ENCODE measurements around the gene STAT2. TPM values are rescaled to one million over a fixed set of nuclear protein-coding genes. Genes with fewer than 3 reads are reported as not detected.

STAT2 gene
- total and polyA plus RNA-seq, 2 of the 4 experiments (the other 2 are of a cell fraction) = 99.3 to 182 TPM

DNA sequence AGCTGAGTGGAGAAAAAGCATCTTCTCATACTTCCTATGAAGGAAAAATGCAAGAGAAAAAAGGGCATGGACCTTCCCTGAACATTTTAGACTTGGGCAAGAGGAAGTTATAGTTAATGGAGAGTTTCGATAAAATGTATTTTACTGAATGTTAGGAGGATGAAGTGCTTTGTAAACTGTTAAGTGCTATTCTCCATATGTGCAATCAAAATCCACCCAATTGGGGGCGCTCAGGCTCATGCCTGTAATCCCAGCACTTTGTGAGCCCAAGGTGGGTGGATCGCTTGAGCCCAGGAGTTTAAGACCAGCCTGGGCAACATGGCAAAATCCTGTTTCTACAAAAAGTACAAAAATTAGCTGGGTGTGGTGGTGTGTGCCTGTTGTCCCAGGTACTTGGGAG lies 42.2 kb downstream of the STAT2 start:
- peaks cover 6 to 21% of the 10 kb centered on the region in 2 experiments for H3K79me1 ChIP-seq (ENCODE audit: low read depth in 1 of 2, low read length in 2 of 2)
- H2BK5ac ChIP-seq (ENCODE audit: low read depth, low read length, poor library complexity, severe bottlenecking) = no peak overlapping the region
- no peak overlapping the region for H2BK15ac ChIP-seq (ENCODE audit: low read depth, low read length)
- BruUV-seq (replicated peaks) = no TSS peak
- no peak overlapping the region for H2BK20ac ChIP-seq (ENCODE audit: low read depth, low read length)
- no peak overlapping the region for H3K56ac ChIP-seq (ENCODE audit: extremely low read depth, insufficient read depth, low read length)
- TF ChIP-seq POLR2A (IDR thresholded peaks at IDR 0.05; ENCODE audit: low read depth, low read length) = no peak
- no peak for TF ChIP-seq RAD21 (IDR thresholded peaks at IDR 0.05; ENCODE audit: low read length)
- TF ChIP-seq FOS (IDR thresholded peaks at IDR 0.05; ENCODE audit: low read depth, low read length) = no peak
- TF ChIP-seq SMC3 (IDR thresholded peaks at IDR 0.05; ENCODE audit: low read depth, low read length) = no peak
- no peak for TF ChIP-seq RFX5 (IDR thresholded peaks at IDR 0.05; ENCODE audit: low read depth, low read length)
- no peak for TF ChIP-seq BHLHE40 (IDR thresholded peaks at IDR 0.05; ENCODE audit: low read depth, low read length)
- TF ChIP-seq MAZ (IDR thresholded peaks at IDR 0.05; ENCODE audit: borderline replicate concordance, low read depth, low read length) = no peak
- no peak for TF ChIP-seq CEBPB (IDR thresholded peaks at IDR 0.05; ENCODE audit: low read depth, low read length)
- TF ChIP-seq, protein P1, sequence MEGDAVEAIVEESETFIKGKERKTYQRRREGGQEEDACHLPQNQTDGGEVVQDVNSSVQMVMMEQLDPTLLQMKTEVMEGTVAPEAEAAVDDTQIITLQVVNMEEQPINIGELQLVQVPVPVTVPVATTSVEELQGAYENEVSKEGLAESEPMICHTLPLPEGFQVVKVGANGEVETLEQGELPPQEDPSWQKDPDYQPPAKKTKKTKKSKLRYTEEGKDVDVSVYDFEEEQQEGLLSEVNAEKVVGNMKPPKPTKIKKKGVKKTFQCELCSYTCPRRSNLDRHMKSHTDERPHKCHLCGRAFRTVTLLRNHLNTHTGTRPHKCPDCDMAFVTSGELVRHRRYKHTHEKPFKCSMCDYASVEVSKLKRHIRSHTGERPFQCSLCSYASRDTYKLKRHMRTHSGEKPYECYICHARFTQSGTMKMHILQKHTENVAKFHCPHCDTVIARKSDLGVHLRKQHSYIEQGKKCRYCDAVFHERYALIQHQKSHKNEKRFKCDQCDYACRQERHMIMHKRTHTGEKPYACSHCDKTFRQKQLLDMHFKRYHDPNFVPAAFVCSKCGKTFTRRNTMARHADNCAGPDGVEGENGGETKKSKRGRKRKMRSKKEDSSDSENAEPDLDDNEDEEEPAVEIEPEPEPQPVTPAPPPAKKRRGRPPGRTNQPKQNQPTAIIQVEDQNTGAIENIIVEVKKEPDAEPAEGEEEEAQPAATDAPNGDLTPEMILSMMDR (conservative IDR thresholded peaks at IDR 0.05; ENCODE audit: low read depth, low read length) = no peak
- no peak for TF ChIP-seq CHD1 (IDR thresholded peaks at IDR 0.05; ENCODE audit: low read depth, low read length)
- no peak for TF ChIP-seq MXI1 (IDR thresholded peaks at IDR 0.05; ENCODE audit: borderline replicate concordance, low read depth, low read length)
- TF ChIP-seq, protein P2, sequence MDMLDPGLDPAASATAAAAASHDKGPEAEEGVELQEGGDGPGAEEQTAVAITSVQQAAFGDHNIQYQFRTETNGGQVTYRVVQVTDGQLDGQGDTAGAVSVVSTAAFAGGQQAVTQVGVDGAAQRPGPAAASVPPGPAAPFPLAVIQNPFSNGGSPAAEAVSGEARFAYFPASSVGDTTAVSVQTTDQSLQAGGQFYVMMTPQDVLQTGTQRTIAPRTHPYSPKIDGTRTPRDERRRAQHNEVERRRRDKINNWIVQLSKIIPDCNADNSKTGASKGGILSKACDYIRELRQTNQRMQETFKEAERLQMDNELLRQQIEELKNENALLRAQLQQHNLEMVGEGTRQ (IDR thresholded peaks at IDR 0.05; ENCODE audit: low read depth, low read length) = no peak
- no peak for TF ChIP-seq RCOR1 (IDR thresholded peaks at IDR 0.05; ENCODE audit: insufficient replicate concordance, low read length)
- TF ChIP-seq NFE2L2 (IDR thresholded peaks at IDR 0.05; ENCODE audit: low read depth, low read length) = no peak
- no peak for TF ChIP-seq MAFK (IDR thresholded peaks at IDR 0.05; ENCODE audit: low read depth, low read length)
- no peak for TF ChIP-seq ELK1 (IDR thresholded peaks at IDR 0.05; ENCODE audit: borderline replicate concordance, low read depth, low read length)
- intact Hi-C loops (cut with micrococcal nuclease) = loop anchor here (5.0 kb wide), 1 partner anchor 145 kb away; no protein-coding TSS in a partner anchor
- no peak overlapping the region for H4K91ac ChIP-seq (ENCODE audit: insufficient read depth, low read depth, low read length)
- ChIA-PET POLR2A (ENCODE audit: unreplicated experiment) (no interaction called here), CTCF (no interaction called here)
- H3K4ac ChIP-seq (ENCODE audit: low read depth, low read length) = no peak overlapping the region
- no peak overlapping the region for H3K4me2 ChIP-seq (ENCODE audit: low read depth, low read length)
- H4K20me1 ChIP-seq (ENCODE audit: insufficient read depth, low read length) = no peaks in the 10 kb centered on the region
- H3K9ac ChIP-seq (ENCODE audit: low read depth, low read length) = no peak overlapping the region
- no peak overlapping the region for H2AK5ac ChIP-seq (ENCODE audit: low read depth, low read length)
- no peaks in the 10 kb centered on the region for H3K9me3 ChIP-seq (ENCODE audit: control insufficient read depth, insufficient read depth, low read length)
- H3K36me3 ChIP-seq (ENCODE audit: control insufficient read depth, insufficient read depth, low read length) = peaks cover 10% of the 10 kb centered on the region
- no peak overlapping the region for H2BK120ac ChIP-seq (ENCODE audit: low read depth, low read length)
- H3K27me3 ChIP-seq (ENCODE audit: control insufficient read depth, insufficient read depth, low read length) = no peaks in the 10 kb centered on the region
- WGBS, 2 experiments (ENCODE audit: extremely low coverage in 2 of 2, insufficient read length in 1 of 2) = 83% methylated on average over 1 of the region's 3 CpGs; no CpG with 5 or more reads in 1 of the 2 experiments
- H3K23ac ChIP-seq (ENCODE audit: low read depth, low read length) = no peak overlapping the region
- no peak overlapping the region for H3K4me3 ChIP-seq (ENCODE audit: insufficient read depth, low read depth, low read length)
- no peak overlapping the region for H3K18ac ChIP-seq (ENCODE audit: low read depth, low read length)
- no peak overlapping the region for H2AK9ac ChIP-seq (replicated peaks; ENCODE audit: low read depth, low read length, poor library complexity)
- ATAC-seq (ENCODE audit: low read depth) (no peak), DNase-seq (no peak)
- in situ Hi-C loops (cut with MboI; ENCODE audit: low sequenced_read_pairs) = no loop called here
- H2AFZ ChIP-seq (replicated peaks; ENCODE audit: low read length, poor library complexity) = no peak overlapping the region
- no peak overlapping the region for H4K5ac ChIP-seq (ENCODE audit: low read depth, low read length)
- no peak overlapping the region for H3K14ac ChIP-seq (replicated peaks; ENCODE audit: low read depth, low read length)
- no peak overlapping the region for H4K8ac ChIP-seq (ENCODE audit: low read depth in 2 of 2, low read length in 2 of 2)
- no peak overlapping the region for H3K27ac ChIP-seq (ENCODE audit: insufficient read depth, low read length)
- no peaks in the 10 kb centered on the region for H3K9me1 ChIP-seq (ENCODE audit: insufficient read depth, low read length)
- dilution Hi-C loops (cut with HindIII; ENCODE audit: low sequenced_read_pairs, unreplicated experiment) = no loop called here
- peaks cover 4% of the 10 kb centered on the region for H3K4me1 ChIP-seq (ENCODE audit: control insufficient read depth, insufficient read depth, low read length)

Measured in IMR-90 (cell line).